Osteoblast (primary cell): ENCODE measurements around the gene GPATCH4. TPM values are rescaled to one million over a fixed set of nuclear protein-coding genes. Genes with fewer than 3 reads are reported as not detected.
A peak's percentile ranks its signal among the peaks of the same experiment; 100 is the strongest.
"Not testable (repeated sequence)": the region's sequence is repeated elsewhere in the genome, so short reads cannot be mapped to it uniquely, and the experiment has no call there.

ENCODE experiments used
- DNase-seq: peaks from one replicate; pipeline ENCODE4 v3.0.0; 2011; ENCODE audit warnings: low spot score, mixed read lengths; ENCODE audit not compliant: insufficient read length; ENCODE audit errors: missing footprints
- H2AFZ ChIP-seq: 2 replicates; pipeline ENCODE4 v1.6.0; 2011; ENCODE audit warnings: mild to moderate bottlenecking, low read length
- H3K27ac ChIP-seq: 2 replicates; pipeline ENCODE4 v1.5.1; 2011; ENCODE audit warnings: mild to moderate bottlenecking, low read depth, low read length, moderate library complexity
- H3K27me3 ChIP-seq: 2 replicates; pipeline ENCODE4 v1.6.0; 2012; ENCODE audit warnings: mild to moderate bottlenecking, control low read depth, inconsistent platforms, low read length, moderate library complexity; ENCODE audit not compliant: insufficient read depth
- H3K36me3 ChIP-seq: 2 replicates; pipeline ENCODE4 v1.5.1; 2011; ENCODE audit warnings: mild to moderate bottlenecking, low read length, control low read depth, moderate library complexity; ENCODE audit not compliant: insufficient read depth
- H3K4me1 ChIP-seq: 2 replicates; pipeline ENCODE4 v1.5.1; 2011; ENCODE audit warnings: mild to moderate bottlenecking, low read length, control low read depth, moderate library complexity; ENCODE audit not compliant: insufficient read depth
- H3K4me2 ChIP-seq: 2 replicates; pipeline ENCODE4 v1.6.0; 2011; ENCODE audit warnings: mild to moderate bottlenecking, low read length; ENCODE audit not compliant: insufficient read depth
- H3K4me3 ChIP-seq: fragments of 200-600 bp; sonication (generic); 3 replicates; pipeline ENCODE4 v1.5.1; 2012; ENCODE audit warnings: mild to moderate bottlenecking, low read length, inconsistent platforms; ENCODE audit not compliant: insufficient read depth
- H3K79me2 ChIP-seq: 2 replicates; pipeline ENCODE4 v1.6.0; 2012; ENCODE audit warnings: mild to moderate bottlenecking, low read length, control low read depth, inconsistent platforms; ENCODE audit not compliant: insufficient read depth
- H3K9me3 ChIP-seq: 2 replicates; pipeline ENCODE4 v1.5.1; 2011; ENCODE audit warnings: low read depth, low read length, control low read depth
- H4K20me1 ChIP-seq: 2 replicates; pipeline ENCODE4 v1.6.0; 2012; ENCODE audit warnings: mild to moderate bottlenecking, low read length, control low read depth; ENCODE audit not compliant: insufficient read depth
- total RNA-seq: library from RNA; depleted of rRNA; stranded (reverse); fragments of >200 nt; gene quantifications from 2 replicates; pipeline ENCODE4 v1.2.3, GENCODE V29; 2012
- TF ChIP-seq, protein P1 (sequence below): IDR thresholded peaks from 2 replicates; pipeline ENCODE4 v1.5.1; 2011; ENCODE audit warnings: mild to moderate bottlenecking, low read depth, low read length, moderate library complexity; ENCODE audit errors: extremely low read depth

The GPATCH4 gene
- total RNA-seq, 1 donor: 8.0 TPM

GRCh38 chr1:156608981-156609380, 7.7 kb upstream of the GPATCH4 start:
- no peak overlapping the region for H3K27ac ChIP-seq
- H2AFZ ChIP-seq: no peak overlapping the region
- no peaks in the 10 kb centered on the region for H3K36me3 ChIP-seq
- H4K20me1 ChIP-seq: no peaks in the 10 kb centered on the region
- DNase-seq: no peak
- H3K27me3 ChIP-seq: peaks cover 18% of the 10 kb centered on the region
- no peak overlapping the region for H3K4me3 ChIP-seq
- no peaks in the 10 kb centered on the region for H3K9me3 ChIP-seq
- H3K79me2 ChIP-seq: no peaks in the 10 kb centered on the region
- H3K4me2 ChIP-seq: no peak overlapping the region
- TF ChIP-seq, protein P1, sequence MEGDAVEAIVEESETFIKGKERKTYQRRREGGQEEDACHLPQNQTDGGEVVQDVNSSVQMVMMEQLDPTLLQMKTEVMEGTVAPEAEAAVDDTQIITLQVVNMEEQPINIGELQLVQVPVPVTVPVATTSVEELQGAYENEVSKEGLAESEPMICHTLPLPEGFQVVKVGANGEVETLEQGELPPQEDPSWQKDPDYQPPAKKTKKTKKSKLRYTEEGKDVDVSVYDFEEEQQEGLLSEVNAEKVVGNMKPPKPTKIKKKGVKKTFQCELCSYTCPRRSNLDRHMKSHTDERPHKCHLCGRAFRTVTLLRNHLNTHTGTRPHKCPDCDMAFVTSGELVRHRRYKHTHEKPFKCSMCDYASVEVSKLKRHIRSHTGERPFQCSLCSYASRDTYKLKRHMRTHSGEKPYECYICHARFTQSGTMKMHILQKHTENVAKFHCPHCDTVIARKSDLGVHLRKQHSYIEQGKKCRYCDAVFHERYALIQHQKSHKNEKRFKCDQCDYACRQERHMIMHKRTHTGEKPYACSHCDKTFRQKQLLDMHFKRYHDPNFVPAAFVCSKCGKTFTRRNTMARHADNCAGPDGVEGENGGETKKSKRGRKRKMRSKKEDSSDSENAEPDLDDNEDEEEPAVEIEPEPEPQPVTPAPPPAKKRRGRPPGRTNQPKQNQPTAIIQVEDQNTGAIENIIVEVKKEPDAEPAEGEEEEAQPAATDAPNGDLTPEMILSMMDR: peak; percentile 52
- H3K4me1 ChIP-seq: no peaks in the 10 kb centered on the region

GRCh38 chr1:156608036-156608674, 6.9 kb upstream of the GPATCH4 start:
- H3K9me3 ChIP-seq: no peaks in the 10 kb centered on the region

GRCh38 chr1:156607344-156607743, 6.1 kb upstream of the GPATCH4 start:
- not testable (repeated sequence) for H3K4me2 ChIP-seq, H3K79me2 ChIP-seq, H3K36me3 ChIP-seq, H4K20me1 ChIP-seq, H2AFZ ChIP-seq, H3K4me3 ChIP-seq, H3K9me3 ChIP-seq, H3K4me1 ChIP-seq, DNase-seq, H3K27ac ChIP-seq
- H3K27me3 ChIP-seq: peaks cover 14% of the 10 kb centered on the region

More at GRCh38 chr1:156608036-156608674, 6.9 kb upstream of the GPATCH4 start:
- no peaks in the 10 kb centered on the region for H4K20me1 ChIP-seq
- TF ChIP-seq, protein P1: peak; percentile 86
- H3K4me3 ChIP-seq: no peak overlapping the region
- H2AFZ ChIP-seq: no peak overlapping the region
- H3K79me2 ChIP-seq: no peaks in the 10 kb centered on the region
- DNase-seq: peak; percentile 88
- H3K4me2 ChIP-seq: peak overlapping the region; percentile 4
- H3K4me1 ChIP-seq: no peaks in the 10 kb centered on the region
- no peak overlapping the region for H3K27ac ChIP-seq
- peaks cover 15% of the 10 kb centered on the region for H3K27me3 ChIP-seq
- no peaks in the 10 kb centered on the region for H3K36me3 ChIP-seq

DNA sequence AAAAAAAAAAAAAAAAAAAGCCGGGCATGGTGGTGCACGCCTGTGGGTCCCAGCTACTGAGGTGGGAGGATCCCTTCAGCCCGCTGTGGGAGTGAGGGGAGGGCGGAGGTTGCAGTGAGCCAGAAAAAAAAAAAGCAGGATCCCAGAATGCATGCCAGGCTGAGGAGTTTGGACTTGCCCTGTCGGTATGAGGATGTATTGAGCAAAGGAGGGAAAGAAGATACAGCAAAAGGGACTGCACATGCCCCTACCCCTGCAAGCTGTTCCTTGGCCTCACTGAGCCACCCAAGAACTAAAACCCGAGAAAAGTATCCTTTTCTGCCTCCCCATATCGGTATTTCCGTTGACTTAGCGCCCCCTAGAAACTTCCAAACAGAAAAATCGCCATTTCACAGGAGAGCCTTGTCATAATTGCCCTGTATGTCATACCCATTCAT, 1.3 kb upstream of the GPATCH4 start:
- no peak for DNase-seq
- H3K36me3 ChIP-seq: peaks cover 15% of the 10 kb centered on the region
- H4K20me1 ChIP-seq: peaks cover 3% of the 10 kb centered on the region
- H3K27ac ChIP-seq: no peak overlapping the region
- peaks cover 14% of the 10 kb centered on the region for H3K4me1 ChIP-seq
- H3K4me3 ChIP-seq: no peak overlapping the region
- H3K27me3 ChIP-seq: no peaks in the 10 kb centered on the region
- peaks cover 27% of the 10 kb centered on the region for H3K79me2 ChIP-seq
- no peaks in the 10 kb centered on the region for H3K9me3 ChIP-seq
- H2AFZ ChIP-seq: peak overlapping the region; percentile 68
- TF ChIP-seq, protein P1: peak; percentile 45
- peak overlapping the region; percentile 34 for H3K4me2 ChIP-seq
